Stimulated activated CD8-positive, alpha-beta memory T cell treated with anti-CD3 and anti-CD28 coated beads, Interleukin-7, amount 100 ng/mL, for 48 hours (primary cell): Measurements from ENCODE around the gene GANAB.
"Not testable (repeated sequence)": the region's sequence is repeated elsewhere in the genome, so short reads cannot be mapped to it uniquely, and the experiment has no call there.

Source experiments
- DNase-seq, 2 donors: peaks; one replicate each; pipeline ENCODE4 v3.0.0-alpha.2; 2020; ENCODE audit warnings: low read depth in 1 of 2; ENCODE audit errors: extremely low read depth in 1 of 2

The GANAB gene

DNA sequence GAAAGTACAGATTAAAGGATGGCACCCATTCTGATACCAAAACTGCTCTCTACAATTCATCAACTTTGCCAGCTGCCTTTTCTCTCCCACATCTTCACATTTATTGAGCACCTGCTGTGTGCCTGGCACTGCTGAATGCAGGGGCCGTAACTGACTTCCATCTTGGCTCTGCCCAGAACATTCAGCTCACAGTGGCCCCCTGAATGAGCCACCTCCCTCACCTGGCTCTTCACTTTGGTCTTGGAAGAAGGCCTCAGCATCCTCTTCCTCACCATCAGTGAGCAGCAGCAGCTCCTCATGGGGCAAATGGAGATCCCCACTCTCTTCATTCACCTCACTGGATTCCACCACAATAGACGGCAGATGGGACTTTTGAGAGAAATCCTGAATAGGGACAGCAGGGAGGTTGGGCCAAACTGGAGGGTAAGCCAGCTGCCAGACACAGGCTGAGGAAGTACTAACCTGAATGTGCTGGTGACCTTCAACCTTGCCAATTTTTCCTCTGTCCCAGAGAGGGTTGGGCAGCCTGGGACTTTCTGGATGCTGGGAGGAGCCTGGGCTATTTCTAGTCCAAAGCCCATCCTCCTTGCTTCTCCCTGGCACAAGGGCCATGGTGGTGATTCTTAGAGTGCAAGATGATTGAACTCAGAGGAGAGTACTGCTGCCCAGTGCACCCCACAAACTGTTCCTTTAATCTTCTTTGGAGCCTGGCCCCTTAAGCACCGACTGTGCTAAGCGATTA is 23.2 kb upstream of the GANAB start:
- DNase-seq = no peak

DNA sequence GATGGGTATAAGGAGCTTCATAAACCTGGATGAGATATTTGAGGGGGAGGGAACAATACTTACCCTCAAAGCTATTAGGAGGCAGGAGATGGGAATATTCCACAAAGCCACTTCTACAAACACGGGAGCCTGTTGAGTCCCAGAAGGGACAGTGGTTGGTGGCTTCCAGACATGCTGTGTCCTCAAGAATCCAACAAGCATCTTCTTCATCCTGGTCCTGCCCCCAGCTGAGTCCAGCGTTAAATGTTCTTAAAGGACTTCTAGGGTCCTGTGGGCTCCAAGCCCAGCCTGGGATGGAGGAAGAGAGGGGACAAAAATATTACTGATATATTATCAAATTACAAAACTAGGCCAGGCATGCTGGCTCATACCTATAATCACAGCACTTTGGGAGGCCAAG is 21.0 kb upstream of the GANAB start:
- DNase-seq = no peak

DNA sequence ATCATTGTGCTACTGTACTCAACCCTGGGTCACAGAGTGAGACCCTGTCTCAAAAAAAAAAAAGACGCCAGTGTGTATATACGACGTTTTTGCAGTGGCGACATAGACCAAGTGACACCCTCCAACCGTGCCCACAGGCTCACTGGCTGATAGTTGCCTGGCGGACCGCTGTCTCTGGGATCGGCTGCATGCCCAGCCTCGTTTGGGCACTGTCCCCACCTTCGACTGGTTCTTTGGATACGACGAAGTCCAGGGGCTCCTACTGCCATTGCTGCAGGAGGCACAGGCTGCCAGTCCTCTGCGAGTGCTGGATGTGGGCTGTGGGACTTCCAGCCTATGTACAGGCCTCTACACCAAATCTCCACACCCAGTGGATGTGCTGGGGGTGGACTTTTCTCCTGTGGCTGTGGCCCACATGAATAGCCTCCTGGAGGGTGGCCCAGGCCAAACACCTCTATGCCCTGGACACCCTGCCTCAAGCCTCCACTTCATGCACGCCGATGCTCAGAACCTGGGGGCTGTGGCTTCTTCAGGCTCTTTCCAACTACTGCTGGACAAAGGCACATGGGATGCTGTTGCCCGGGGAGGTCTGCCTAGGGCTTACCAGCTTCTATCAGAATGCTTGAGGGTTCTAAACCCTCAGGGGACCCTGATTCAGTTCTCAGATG is 20.0 kb upstream of the GANAB start:
- DNase-seq = no peak

DNA sequence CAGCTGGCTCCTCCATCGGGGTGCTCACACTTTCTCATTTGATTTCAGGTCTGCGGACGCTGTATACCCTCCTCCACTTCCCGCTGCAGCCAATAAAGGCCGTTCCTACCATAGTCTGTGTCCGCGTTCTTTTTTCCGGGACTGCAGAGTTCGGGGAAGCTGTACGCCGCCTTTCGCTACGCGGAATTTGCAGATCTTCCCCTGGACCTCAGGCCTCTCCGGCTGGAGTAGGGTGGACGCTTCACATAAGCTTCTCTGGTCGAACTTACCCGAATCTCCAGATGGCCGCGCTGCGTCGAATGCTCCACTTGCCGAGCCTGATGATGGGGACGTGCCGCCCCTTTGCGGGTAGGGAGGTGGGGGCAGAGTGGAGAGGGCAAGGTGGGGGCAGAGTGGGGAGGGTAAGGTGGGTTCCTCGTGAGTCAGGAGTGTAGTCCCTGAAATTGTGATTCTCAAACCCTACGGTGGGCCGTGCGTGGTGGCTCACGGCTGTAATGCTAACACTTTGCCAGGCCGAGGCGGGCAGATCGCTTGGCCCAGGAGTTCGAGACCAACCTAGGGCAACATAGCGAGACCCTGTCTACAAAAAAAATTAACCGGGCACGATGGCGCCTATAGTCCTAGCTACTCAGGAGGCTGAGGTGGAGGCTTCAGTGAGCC is 19.3 kb upstream of the GANAB start:
- DNase-seq = peak in 1 of 2 donors; percentile 62

DNA sequence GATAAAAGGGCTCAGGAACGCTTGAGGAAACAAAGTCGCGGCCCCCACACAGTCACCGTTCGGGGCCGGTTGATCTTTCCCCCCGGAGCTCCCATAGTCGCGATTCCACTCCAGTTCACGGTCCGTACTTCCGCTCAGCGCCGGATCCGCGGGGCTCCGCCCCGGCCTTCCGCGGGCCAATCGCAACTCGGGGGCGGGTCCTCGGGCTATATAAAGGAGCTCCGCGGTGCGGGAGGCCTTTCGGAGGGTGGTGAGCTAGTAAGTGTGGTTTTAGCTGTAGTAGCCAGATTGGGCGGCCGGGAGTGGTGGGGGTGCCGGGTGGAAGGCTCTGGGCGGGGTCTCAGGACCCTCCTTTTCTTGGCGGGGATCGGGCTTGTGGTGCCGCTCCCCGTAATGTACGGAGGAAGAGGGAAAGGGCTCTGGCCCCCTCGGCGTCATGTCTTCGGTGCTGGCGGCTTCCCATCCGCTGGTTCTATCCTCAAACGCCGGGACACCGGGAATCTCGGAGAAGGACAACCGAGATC is 18.7 kb upstream of the GANAB start, which contains the start of the genes C11orf98 and CSKMT:
Gene C11orf98 (minus strand): TSS at position 136 of the 524 bp plus-strand sequence. CDS start 41 bp downstream, at position 95.
Gene CSKMT (plus strand): TSS at position 238 of the 524 bp plus-strand sequence. CDS start 568 bp downstream, outside the sequence.
- peak; percentile 92 to 93 for DNase-seq

DNA sequence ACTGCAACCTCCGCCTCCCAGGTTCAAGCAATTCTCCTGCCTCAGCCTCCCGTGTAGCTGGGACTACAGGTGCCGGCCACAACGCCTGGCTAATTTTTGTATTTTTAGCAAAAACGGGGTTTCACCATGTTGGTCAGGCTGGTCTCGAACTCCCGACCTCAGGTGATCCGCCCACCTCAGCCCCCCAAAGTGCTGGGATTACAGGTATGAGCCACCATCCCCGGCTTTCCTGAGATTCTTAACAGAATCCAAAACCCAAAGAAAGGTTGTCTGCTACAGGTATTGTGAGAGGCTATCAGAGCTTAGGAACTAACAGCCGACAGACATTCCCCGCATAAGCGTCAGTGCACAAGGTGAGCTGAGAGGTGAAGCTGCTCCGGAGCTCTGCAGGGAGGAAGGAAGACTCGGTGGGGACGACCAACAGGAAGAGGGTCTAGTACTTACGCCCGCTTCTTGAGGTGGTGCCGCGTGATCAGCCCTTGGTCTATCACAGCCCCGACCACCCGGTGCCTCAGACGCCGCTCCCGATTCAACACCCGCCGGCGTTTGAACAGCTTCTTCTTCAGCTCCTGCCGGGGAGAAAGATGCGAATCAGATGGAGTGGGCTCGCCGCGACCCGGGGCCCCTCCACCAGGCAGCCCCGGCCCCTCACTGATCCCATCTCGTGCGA is 18.1 kb upstream of the GANAB start:
- peak in 1 of 2 donors; percentile 44 for DNase-seq

DNA sequence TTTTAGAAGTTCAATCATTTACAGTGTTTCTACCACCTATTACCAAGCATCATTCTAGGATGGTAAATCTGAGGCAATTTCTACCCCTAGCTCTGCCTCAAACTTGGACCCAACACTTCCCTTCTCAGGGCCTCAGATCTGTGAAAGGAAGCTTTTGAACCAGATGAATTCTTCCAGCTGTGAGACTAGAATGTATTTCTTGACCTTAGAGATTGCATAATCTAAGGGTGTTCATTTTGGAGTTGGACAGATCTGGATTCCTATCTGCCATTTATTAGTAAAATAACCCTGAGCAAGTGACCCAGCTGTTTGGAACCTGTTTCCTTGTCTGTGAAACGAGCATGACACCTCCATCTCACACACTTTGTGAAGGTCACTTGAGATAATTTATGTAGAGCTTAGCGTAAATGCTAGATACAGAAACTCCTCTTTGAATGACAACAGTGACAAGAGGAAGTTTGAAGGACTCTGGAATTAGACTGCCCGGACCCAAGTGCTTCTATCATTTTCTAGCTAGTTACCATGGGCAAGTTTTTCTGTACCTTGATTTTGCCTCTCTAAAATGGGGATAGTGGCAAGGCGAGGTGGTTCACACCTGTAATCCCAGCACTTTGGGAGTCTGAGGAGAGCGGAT is 10.5 kb upstream of the GANAB start:
- no peak for DNase-seq

DNA sequence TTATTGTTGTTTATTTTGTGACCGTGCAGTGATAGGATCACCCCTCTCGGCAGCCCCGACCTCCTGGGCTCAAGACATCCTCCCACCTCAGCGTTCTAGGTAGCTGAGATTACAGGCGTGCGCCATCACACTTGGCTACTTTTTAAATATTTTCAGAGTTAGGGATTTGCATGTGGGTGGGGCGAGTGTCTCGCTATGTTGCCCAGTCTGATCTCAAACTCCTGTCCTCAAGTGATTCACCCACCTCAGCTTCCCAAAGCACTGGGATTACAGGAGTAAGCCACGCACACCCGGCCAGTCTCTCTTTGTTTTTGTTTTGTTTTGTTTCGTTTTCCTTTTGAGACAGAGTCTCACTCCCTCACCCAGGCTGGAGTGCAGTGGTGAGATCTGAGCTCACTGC is 7.9 kb upstream of the GANAB start:
- DNase-seq = no peak

DNA sequence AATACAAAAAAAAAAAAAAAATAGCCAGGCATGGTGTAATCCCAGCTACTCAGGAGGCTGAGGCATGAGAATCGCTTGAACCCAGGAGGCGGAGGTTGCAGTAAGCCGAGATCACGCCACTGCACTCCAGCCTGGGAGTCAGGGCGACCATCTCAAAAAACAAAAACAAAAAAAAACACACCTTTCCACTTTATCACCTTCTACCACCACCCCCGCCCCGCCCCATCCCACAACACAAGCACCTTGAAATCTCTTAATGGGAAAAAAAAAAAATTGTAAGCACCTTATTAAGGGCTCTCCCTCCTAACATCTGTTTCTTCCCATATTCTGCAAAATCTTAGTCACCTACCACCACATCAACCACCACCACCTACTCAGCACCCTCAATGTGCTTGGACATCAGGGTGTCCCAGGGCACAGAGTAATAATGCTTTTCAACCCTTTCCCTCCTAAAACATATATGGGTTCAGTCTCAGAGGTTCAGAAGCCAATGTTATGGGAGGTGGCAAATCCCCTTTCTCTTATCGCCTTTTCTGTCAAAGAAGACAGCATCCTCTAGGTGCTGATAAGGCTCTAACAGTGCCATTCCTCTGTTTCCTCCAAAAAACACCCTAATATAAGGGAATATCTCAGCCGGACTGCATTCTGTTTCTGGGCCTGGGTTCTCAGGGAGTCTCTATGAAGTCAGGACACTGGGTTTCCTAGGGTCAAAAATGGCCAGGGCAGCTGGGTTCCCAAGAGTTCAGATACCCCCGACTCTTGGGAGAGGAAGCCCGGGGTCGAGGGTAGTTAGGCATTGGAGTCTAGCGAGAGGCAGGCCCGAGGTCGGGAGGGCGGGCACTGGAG is 6.0 kb upstream of the GANAB start:
- DNase-seq = no peak

DNA sequence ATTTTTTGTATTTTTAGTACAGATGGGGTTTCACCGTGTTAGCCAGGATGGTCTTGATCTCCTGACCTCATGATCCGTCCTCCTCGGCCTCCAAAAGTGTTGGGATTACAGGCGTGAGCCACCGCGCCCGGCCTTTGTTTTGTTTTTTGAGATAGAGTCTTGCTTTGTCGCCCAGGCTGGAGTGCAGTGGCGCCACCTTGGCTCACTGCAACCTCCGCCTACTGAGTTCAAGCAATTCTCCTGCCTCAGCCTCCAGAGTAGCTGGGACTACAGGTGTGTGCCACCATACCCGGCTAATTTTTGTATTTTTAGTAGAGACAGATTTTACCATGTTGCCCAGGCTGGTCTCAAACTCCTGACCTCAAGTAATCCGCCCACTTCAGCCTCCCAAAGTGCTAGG is 3.9 kb upstream of the GANAB start:
- DNase-seq = not testable (repeated sequence)

DNA sequence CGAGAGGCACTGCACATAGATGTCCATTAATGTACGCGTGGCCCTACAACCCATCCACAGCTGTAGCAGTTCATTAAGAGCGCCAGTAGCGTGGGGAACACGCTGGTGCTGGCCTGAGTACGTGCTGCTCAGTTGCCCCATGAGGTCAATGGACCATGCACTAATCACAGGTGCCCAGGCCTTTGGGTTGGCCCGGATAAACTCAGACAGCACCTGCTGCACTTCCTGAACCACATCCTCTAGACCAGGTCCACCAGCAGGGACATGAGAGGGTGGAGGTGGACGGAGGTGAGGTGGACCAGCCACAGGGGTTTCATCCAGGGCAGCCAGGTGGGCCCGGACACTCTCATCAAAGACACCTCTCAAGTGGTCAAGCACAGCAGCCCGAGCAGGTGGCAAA is 3.1 kb upstream of the GANAB start:
- no peak for DNase-seq

DNA sequence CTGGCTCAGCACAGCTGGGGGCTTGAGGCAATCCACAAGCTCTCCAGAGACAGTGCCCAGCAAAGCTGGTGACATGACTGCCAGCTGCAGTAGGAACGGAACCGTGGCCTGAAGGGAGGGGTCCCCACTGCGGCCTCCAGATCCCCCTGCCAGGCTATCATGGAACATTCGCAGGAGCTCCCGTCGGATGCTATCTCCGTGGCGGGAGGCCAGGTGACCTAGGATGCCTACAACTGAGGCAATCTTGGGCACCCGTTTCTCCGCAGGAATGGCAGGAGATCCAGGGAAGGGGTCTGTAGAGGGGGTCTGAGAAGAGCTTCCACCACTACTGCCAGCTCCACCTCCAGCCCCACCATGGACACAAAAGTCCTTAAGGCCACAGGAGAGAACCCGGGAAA is 2.6 kb upstream of the GANAB start:
- DNase-seq = no peak

DNA sequence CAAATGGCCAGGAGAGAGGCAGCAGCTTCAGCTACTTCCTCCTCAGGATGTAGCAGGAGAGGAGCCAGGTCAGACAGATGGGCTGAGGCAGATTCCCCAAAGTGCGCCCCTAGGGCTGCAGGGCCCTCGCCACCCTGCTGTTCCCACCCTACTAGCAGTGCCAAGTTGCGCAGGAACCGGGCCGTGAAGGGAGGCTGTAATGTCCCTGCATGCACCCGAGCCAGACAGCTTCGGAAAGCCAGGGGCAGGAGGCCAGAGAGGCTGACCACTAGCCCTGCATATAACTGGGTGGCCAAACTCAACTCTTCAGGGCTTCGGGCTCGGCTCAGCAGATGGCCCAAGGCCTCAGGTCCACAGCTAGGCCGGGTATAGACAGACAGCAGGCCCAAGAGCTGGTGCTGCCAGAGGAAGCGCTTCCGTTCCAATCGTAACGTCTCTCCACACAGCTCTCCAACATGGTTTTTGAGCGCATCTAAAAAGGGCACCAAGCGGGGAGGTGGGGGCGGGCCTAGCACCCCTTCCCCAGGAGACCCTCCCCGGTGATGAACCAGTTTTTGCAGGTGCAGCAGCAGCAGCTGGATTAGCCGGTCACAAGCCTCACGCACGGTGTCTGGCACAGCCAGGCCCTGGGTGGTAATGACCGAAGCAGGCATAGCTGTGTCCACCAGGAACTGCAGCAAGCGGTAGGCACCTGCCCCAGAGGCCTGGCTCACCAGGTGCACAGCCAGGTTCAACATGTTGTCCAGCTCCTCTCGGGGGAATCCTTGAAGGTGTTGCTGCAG is 2.0 kb upstream of the GANAB start:
- DNase-seq = no peak

DNA sequence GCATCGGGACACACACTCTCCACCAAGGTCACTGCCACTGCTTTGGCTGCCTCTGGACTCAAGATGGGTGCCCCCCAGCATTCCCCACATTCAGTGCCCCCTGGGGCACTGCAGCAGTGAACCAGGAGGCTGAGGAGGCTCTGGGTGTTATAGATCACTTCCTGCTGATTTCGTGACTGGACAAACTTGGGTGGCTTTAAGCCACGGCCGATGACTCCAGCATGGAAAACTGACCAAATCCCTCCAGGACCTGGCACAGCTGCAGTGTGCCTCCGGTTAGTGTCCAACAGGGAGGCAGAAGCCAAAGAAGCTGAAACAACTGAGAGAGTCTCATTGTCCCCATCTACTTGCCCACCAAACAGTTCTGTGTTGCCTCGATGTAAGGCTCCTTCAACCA is 1.2 kb upstream of the GANAB start:
- no peak for DNase-seq

DNA sequence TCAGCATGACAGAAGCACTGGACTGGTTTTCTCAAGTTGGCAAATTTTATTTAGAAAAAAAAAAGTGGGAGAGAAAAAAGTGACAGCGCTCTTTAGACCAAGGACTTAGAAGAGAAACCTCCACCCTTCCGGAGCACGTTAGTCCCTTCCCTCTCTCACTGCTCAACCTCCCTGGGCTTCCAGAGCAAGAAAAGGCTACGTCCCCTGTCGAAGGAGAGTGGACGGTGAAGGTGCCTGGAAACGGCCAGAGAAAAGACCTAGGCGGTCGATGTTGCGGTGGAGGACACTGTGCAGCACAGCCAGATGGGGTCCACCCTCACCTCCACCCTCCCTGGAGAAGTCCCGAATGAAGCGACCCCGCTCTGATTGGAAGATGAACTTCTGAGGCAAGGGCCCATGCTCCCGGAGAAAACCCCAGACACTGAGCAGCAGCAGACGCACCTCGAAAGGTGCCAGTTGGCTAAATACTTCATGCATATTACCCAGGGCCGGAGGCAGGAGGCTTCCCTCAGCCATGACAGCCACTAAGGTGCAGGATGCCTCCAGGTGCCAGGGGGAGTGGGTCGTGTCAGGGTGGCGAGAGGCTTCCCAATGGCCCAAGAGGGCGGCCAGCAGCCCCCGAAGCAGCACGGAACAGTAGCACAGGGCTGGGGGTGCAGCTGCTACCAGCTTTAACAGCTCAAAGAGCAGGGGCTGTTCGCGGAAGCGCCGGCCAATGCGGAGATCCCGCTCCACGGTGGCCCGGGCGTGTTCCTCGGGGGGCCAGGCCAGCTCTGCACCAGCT is 604 bp upstream of the GANAB start:
- DNase-seq = no peak

DNA sequence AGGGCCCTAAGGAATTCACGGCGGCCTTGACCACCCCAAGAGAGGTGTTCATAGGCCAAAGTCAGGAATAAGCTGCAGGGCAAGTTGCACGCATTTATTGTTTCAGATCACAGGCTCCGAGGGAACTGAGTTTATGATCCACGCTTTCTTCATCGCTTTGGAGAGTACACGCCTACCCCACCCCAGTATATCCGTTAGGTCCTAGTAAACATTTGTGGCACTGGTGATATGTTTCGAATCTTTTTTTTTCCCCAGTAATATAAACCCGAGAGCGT is 805 bp downstream of the GANAB start:
- DNase-seq = no peak

DNA sequence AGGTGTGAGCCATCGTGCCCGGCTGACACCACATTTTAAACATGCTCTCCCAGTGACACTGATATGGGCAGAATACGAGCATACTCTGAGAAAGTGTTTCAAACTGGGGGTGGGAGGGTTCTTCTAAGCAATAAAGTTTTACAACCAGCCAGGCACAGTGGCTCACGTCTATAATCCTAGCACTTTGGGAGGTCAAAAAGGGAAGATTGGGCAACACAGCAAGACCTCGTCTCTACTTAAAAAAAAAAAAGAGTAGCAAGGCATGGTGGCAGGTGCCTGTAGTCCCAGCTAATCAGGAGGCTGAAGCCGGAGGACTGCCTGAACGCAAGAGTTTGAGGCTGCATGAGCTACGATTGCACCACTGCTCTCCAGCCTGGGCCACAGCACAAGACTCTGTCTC is 2.2 kb downstream of the GANAB start:
- no peak for DNase-seq

DNA sequence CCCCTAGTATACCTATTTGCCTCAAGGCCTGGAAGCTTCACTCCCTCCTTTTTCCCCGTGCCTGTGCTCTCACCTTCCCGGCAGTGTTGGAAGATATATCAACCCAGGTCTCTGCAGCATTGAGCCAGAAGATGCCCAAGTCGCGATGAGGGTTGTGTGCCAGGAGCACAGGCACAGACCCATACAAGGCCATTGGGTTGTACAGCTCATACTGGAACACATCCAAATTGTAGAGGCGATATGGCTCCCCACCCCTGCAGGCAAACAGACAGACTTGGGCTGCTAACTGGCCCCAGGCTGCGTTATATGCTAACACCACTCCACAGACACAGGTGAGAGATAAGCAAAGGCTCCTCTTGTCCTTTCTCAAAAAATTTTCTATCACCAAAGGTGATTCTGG is 13.9 kb downstream of the GANAB start:
- no peak for DNase-seq
